ENCODE data around the gene MTMR12. TPM values are rescaled to one million over a fixed set of nuclear protein-coding genes. Genes with fewer than 3 reads are reported as not detected.

MTMR12 gene
- total RNA-seq, 1 donor from 2014 or later, result 16.9 TPM

- ATAC-seq, result no peak
These were observed 38.0 kb downstream of the MTMR12 start for GRCh38 chr5:32274548-32275395.

- no peak for ATAC-seq
These were observed 38.9 kb downstream of the MTMR12 start for GRCh38 chr5:32273821-32274220.

GRCh38 chr5:32272746-32273145 lies 40.0 kb downstream of the MTMR12 start:
- peak; percentile 75 for ATAC-seq

- no peak for ATAC-seq
These were observed 41.8 kb downstream of the MTMR12 start for GRCh38 chr5:32270946-32271345.

- no peak for ATAC-seq
These were observed 42.6 kb downstream of the MTMR12 start for GRCh38 chr5:32270178-32270577.

- ATAC-seq, result no peak
These were observed 46.8 kb downstream of the MTMR12 start for GRCh38 chr5:32265902-32266301.

GRCh38 chr5:32264957-32265572 lies 47.7 kb downstream of the MTMR12 start:
- ATAC-seq, result no peak

GRCh38 chr5:32263684-32264083 lies 49.1 kb downstream of the MTMR12 start:
- ATAC-seq, result no peak

GRCh38 chr5:32261198-32261597 lies 51.5 kb downstream of the MTMR12 start:
- ATAC-seq, result peak; percentile 31

- no peak for ATAC-seq
These were observed 53.7 kb downstream of the MTMR12 start for GRCh38 chr5:32259033-32259432.

- peak; percentile 36 for ATAC-seq
These were observed 54.3 kb downstream of the MTMR12 start for GRCh38 chr5:32258424-32258823.

GRCh38 chr5:32255540-32255900 lies 57.2 kb downstream of the MTMR12 start:
- no peak for ATAC-seq

- peak; percentile 89 for ATAC-seq
These were observed 57.7 kb downstream of the MTMR12 start for GRCh38 chr5:32254881-32255539.

GRCh38 chr5:32251871-32252458 lies 60.8 kb downstream of the MTMR12 start:
- ATAC-seq, result no peak

GRCh38 chr5:32249668-32250067 lies 63.1 kb downstream of the MTMR12 start:
- ATAC-seq, result no peak

- no peak for ATAC-seq
These were observed 67.0 kb downstream of the MTMR12 start for GRCh38 chr5:32245742-32246141.

- no peak for ATAC-seq
These were observed 68.7 kb downstream of the MTMR12 start for GRCh38 chr5:32244017-32244416.

- no peak for ATAC-seq
These were observed 71.5 kb downstream of the MTMR12 start for GRCh38 chr5:32241034-32241783.

- peak; percentile 92 for ATAC-seq
These were observed 73.4 kb downstream of the MTMR12 start for GRCh38 chr5:32239385-32239784.

- peak; percentile 52 for ATAC-seq
These were observed 78.9 kb downstream of the MTMR12 start for GRCh38 chr5:32233696-32234447.

GRCh38 chr5:32233220-32233695 lies 79.5 kb downstream of the MTMR12 start:
- ATAC-seq, result no peak
